ENCODE measurements around the gene APOL3.
"Not testable (repeated sequence)": the region's sequence is repeated elsewhere in the genome, so short reads cannot be mapped to it uniquely, and the experiment has no call there.

- not testable (repeated sequence) for TF ChIP-seq CTCF (IDR thresholded peaks at IDR 0.05; ENCODE audit: low read length); EZH2 (IDR thresholded peaks at IDR 0.05; ENCODE audit: borderline replicate concordance, low read length)
Measured at GRCh38 chr22:36152821-36153220, 7.7 kb downstream of the APOL3 start.
